ENCODE results near the gene STAT3. TPM values are rescaled to one million over a fixed set of nuclear protein-coding genes. Genes with fewer than 3 reads are reported as not detected.
"Not testable (repeated sequence)": the region's sequence is repeated elsewhere in the genome, so short reads cannot be mapped to it uniquely, and the experiment has no call there.

Gene STAT3
- total and polyA plus RNA-seq, 7 donors: 43.8 to 230 (median 129) TPM

DNA sequence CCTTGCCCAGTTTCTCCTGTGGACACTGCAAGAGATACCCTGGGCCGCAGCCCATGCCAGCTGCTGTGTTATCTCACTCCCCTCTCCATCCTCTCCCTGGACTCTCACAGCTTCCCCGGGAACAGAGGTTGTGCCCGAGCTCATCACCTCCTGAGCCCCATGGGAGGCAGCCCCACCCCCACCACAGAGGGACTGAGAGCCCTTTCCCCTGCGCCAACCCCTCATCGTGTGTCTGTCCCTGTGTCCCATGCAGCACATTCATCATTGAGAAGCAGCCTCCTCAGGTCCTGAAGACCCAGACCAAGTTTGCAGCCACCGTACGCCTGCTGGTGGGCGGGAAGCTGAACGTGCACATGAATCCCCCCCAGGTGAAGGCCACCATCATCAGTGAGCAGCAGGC, 87.2 kb downstream of the STAT3 start:
- intact Hi-C loops (cut with DNase I): no loop called here
- H3K9me3 ChIP-seq: no peaks in the 10 kb centered on the region
- no peaks in the 10 kb centered on the region for H3K27me3 ChIP-seq
- peaks cover 23 to 86% (median 41%) of the 10 kb centered on the region in 4 donors for H3K36me3 ChIP-seq
- H3K27ac ChIP-seq: no peak overlapping the region
- DNase-seq: no peak
- no peak overlapping the region for H3K4me3 ChIP-seq
- TF ChIP-seq POLR2AphosphoS5 (IDR thresholded peaks at IDR 0.05) (no peak), EP300 (IDR thresholded peaks at IDR 0.05) (no peak), POLR2A (IDR thresholded peaks at IDR 0.05) (no peak)
- TF ChIP-seq, protein P1, sequence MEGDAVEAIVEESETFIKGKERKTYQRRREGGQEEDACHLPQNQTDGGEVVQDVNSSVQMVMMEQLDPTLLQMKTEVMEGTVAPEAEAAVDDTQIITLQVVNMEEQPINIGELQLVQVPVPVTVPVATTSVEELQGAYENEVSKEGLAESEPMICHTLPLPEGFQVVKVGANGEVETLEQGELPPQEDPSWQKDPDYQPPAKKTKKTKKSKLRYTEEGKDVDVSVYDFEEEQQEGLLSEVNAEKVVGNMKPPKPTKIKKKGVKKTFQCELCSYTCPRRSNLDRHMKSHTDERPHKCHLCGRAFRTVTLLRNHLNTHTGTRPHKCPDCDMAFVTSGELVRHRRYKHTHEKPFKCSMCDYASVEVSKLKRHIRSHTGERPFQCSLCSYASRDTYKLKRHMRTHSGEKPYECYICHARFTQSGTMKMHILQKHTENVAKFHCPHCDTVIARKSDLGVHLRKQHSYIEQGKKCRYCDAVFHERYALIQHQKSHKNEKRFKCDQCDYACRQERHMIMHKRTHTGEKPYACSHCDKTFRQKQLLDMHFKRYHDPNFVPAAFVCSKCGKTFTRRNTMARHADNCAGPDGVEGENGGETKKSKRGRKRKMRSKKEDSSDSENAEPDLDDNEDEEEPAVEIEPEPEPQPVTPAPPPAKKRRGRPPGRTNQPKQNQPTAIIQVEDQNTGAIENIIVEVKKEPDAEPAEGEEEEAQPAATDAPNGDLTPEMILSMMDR (IDR thresholded peaks at IDR 0.05): no peak
- 92 to 93% methylated on average over 9 of the region's 9 CpGs for WGBS, 2 donors
- no peaks in the 10 kb centered on the region for H3K4me1 ChIP-seq

DNA sequence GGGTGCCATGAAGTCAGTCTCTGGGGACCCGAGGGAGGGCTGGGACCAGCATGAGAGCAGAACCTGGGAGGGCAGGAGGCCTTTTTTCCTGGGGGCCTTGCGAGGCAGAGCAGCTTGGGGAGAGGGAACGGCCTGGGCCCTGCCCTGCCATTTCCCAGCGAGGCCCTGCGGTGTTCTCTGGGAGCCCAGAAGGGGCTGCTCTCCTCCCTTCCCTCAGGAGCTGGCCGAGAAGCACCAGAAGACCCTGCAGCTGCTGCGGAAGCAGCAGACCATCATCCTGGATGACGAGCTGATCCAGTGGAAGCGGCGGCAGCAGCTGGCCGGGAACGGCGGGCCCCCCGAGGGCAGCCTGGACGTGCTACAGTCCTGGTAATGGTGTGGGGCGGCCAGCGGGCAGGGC, 88.3 kb downstream of the STAT3 start:
- 88 to 100% methylated on average over 2 to 3 of the region's 17 CpGs for WGBS, 2 donors
- H3K27me3 ChIP-seq; DNase-seq; H3K9me3 ChIP-seq; H3K4me3 ChIP-seq; H3K27ac ChIP-seq; H3K4me1 ChIP-seq; intact Hi-C loops (cut with DNase I): not testable (repeated sequence)
- H3K36me3 ChIP-seq: peaks cover 27 to 87% (median 44%) of the 10 kb centered on the region in 4 donors

DNA sequence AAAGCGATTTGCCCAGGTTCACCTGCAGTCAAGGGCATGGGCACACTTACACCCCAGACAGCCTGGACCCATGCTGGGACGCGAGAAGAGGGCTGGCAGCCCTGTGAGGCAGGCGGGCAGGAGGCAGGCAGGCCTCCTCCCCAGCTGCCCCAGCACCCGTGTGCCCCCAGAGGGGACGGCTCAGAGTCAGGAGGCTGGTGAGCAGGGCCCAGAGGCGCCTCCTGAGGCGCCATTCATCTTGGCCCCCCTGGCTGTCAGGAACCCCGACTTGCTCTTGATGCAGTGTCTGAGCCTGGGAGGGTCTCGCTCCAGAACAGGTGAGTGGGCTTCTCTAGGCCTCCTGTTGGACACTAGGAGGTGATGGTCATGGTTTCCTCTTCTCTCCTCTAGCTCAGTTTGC, 88.9 kb downstream of the STAT3 start:
- 97 to 98% methylated on average over 10 of the region's 10 CpGs for WGBS, 2 donors
- H3K27ac ChIP-seq; DNase-seq; H3K27me3 ChIP-seq; H3K4me1 ChIP-seq; H3K4me3 ChIP-seq; intact Hi-C loops (cut with DNase I); H3K9me3 ChIP-seq: not testable (repeated sequence)
- peaks cover 27 to 87% (median 40%) of the 10 kb centered on the region in 4 donors for H3K36me3 ChIP-seq

DNA sequence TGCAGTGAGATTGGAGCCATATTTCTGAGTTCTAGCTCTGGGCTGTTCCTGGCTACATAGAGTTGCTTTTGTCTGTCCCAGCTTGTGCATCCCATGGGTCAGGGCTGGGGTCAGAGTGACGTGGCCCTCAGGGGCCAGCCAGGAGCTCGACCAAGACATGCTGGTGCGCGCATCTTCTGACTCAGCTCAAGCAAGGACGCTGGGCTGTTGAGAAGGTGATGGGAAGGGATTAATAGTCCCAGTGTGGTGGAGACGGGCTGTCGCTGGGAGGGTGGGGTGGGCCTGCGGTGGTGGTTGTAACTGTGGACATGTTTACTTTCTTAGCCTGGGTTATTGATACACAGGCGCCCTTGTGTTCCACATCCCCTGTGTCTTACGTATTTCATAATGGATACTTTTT, 90.5 kb downstream of the STAT3 start:
- H3K27me3 ChIP-seq; H3K27ac ChIP-seq; H3K9me3 ChIP-seq; DNase-seq; H3K4me3 ChIP-seq; H3K4me1 ChIP-seq; intact Hi-C loops (cut with DNase I): not testable (repeated sequence)
- WGBS, 2 donors: 94 to 97% methylated on average over 10 of the region's 10 CpGs
- peaks cover 27 to 85% (median 37%) of the 10 kb centered on the region in 4 donors for H3K36me3 ChIP-seq

DNA sequence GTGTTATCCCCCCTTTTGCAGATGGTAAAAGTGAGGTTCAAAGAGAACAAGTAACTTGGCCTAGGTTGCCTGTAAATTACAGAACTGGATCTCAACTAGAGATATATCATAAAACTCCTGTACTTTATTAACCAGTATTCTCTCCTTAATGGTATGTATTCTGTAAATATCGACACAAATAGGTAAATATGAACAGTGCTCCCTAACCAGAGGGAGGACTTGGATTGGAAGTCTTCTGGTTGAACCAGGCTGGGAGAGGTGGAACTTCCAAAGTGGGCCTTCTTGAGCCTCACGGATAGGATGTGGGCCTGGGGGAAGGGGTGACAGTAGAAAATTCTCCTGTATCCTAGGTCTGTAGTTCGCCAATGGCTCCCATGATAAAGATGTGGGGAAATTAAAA, 92.2 kb downstream of the STAT3 start:
- Histone ChIP-seq H3K4me3 (no peak overlapping the region), H3K27me3 (no peaks in the 10 kb centered on the region), H3K27ac (no peak overlapping the region), H3K9me3 (no peaks in the 10 kb centered on the region), H3K36me3 (peaks cover 18 to 77% (median 21%) of the 10 kb centered on the region in 4 donors), H3K4me1 (no peaks in the 10 kb centered on the region)
- 95% methylated on average over 3 of the region's 3 CpGs for WGBS, 2 donors
- TF ChIP-seq POLR2A (IDR thresholded peaks at IDR 0.05) (no peak), EP300 (IDR thresholded peaks at IDR 0.05) (no peak), POLR2AphosphoS5 (IDR thresholded peaks at IDR 0.05) (no peak)
- TF ChIP-seq, protein P1 (IDR thresholded peaks at IDR 0.05): no peak
- intact Hi-C loops (cut with DNase I): no loop called here
- no peak for DNase-seq

DNA sequence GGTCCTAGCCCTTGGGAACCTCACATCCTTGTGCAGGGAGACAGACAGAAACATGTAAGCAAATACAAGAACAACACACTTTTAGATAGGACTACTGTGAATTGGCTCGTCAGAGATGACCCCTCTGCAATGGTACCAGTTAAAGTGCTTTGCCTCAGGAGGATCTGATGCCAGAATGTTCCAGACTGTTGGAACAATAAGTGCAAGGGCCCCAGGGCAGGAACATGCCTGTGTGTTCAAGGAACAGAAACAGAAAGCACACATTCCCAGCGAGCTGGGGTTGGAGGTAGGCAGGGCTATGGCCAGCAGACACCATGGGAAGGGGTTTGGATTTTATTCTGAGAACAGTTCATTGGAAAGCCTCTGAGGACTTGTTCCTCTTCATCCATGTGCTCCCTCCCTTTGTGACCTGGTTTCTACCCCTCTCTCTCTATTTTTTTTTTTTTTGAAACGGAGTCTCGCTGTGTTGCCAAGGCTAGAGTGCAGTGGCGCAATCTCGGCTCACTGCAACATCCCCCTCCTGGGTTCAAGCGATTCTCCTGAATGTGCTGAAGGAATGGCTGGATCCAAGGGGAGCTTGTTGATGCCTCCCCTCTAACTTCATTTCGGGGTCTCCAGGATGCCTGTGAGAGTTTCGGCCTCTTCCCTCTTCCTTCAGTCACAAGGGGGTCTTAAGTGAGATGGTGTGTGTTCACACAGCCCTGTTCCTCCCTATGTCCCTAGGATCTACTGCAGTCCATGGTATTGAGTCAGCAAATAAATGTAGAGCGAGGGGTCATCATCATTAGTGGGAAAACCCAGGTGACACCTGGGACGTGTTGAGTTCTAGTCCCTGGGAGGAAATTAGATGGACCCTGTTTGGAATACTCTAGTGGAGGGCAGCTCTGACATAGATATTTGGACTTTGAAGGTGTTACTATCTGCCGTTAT, 93.5 kb downstream of the STAT3 start:
- Histone ChIP-seq H3K4me1 (peaks cover 0 to 8% (median 7%) of the 10 kb centered on the region in 4 donors), H3K27me3 (no peaks in the 10 kb centered on the region), H3K27ac (no peak overlapping the region), H3K36me3 (peaks cover 18 to 69% (median 18%) of the 10 kb centered on the region in 4 donors), H3K9me3 (no peaks in the 10 kb centered on the region), H3K4me3 (no peak overlapping the region)
- DNase-seq: peak; percentile 25
- intact Hi-C loops (cut with DNase I): no loop called here
- WGBS, 2 donors: 88% methylated on average over 12 of the region's 12 CpGs
- TF ChIP-seq, protein P1 (IDR thresholded peaks at IDR 0.05): no peak
- TF ChIP-seq EP300 (IDR thresholded peaks at IDR 0.05) (no peak), POLR2AphosphoS5 (IDR thresholded peaks at IDR 0.05) (no peak), POLR2A (IDR thresholded peaks at IDR 0.05) (no peak)

All from sigmoid colon (tissue), 7 donors.